ENCODE results near the gene PRKN. TPM values are rescaled to one million over a fixed set of nuclear protein-coding genes. Genes with fewer than 3 reads are reported as not detected.

PRKN gene
- total and polyA plus RNA-seq, 9 of the 15 experiments (the other 6 are each of a cell fraction or from before 2014, with no cell fraction given) = 0.03 to 0.96 (median 0.15) TPM; not detected in 2

DNA sequence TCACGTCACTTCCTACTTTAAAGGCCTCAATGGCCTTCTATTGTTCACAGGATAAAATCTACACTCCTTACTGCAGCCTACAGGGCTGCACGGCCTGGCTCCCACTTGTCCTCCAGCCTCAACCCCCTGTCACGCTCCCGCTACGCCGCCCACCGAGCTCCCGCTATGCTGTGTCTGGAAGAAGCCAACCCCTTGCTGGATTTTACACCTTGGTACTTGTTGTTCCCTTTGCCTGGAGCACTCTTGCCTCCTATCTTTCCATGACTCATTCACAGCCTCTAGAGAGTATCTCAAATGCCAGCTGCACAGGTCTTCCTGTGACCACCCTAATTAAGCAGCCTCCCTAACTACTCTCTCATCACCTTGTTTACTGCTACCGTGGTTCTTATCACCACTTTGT lies 259.9 kb downstream of the PRKN start (continued):
- TF ChIP-seq JUN (IDR thresholded peaks at IDR 0.05; ENCODE audit: borderline replicate concordance, low read depth, low read length) (no peak), JUN (CRISPR knock-in tag; IDR thresholded peaks at IDR 0.05; ENCODE audit: borderline replicate concordance) (no peak), ZNF76 (CRISPR knock-in tag; IDR thresholded peaks at IDR 0.05; ENCODE audit: borderline replicate concordance) (no peak), PCBP2 (IDR thresholded peaks at IDR 0.05; ENCODE audit: low read depth, low read length, poor library complexity, severe bottlenecking) (no peak), CBX1 (IDR thresholded peaks at IDR 0.05; ENCODE audit: low read depth) (no peak), ZFP36 (IDR thresholded peaks at IDR 0.05; ENCODE audit: low read depth, low read length, partially characterized antibody) (no peak)

DNA sequence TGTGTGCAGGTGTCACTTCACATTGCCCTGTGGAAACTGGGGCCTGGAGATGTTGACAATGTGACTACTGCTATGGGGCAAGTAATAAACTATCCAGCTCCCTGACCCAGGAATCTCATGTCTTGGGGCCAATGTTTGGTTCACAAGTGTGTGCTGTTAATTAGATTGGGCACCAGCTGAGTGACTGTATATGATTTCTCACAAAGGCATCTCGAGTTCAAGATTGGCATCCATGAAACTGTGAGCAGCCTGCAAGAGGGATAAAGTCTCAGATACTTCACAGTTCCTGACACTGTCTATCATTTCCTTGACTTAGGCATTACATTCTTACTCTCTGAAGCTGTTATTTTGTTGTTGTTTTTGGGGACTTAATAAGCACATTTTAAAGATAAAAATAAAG lies 264.0 kb downstream of the PRKN start:
- FAIRE-seq = no peak
- ChIA-PET POLR2A (no interaction called here), CTCF (ENCODE audit: low intra/inter-chr PET ratio) (no interaction called here)
- Histone ChIP-seq H3K4me2 (ENCODE audit: insufficient read depth, low read length) (no peak overlapping the region), H3K27ac (ENCODE audit: extremely low read depth, low read depth, low read length) (no peak overlapping the region), H3K9ac (ENCODE audit: insufficient read depth in 1 of 2, low read depth in 2 of 2, low read length in 2 of 2) (no peak overlapping the region), H3K36me3 (ENCODE audit: control insufficient read depth, insufficient read depth, low read length) (no peaks in the 10 kb centered on the region), H3K4me3 (no peak overlapping the region), H3K4me1 (replicated peaks in 1 of 2; ENCODE audit: control insufficient read depth in 2 of 2, insufficient read depth in 2 of 2, low read length in 2 of 2) (no peaks in the 10 kb centered on the region), H2AFZ (ENCODE audit: low read depth, low read length) (no peak overlapping the region), H4K20me1 (replicated peaks; ENCODE audit: control insufficient read depth, insufficient read depth, low read length) (no peaks in the 10 kb centered on the region), H3K27me3 (ENCODE audit: control insufficient read depth in 2 of 2, insufficient read depth in 2 of 2, low read length in 2 of 2) (no peaks in the 10 kb centered on the region), H3K9me3 (replicated peaks; ENCODE audit: control insufficient read depth, insufficient read depth, low read depth, low read length) (no peaks in the 10 kb centered on the region), H3K9me1 (ENCODE audit: control insufficient read depth, insufficient read depth, low read length) (no peaks in the 10 kb centered on the region), H3K79me2 (ENCODE audit: control insufficient read depth, insufficient read depth, low read length) (no peaks in the 10 kb centered on the region)
- intact Hi-C loops (cut with micrococcal nuclease) (no loop called here), in situ Hi-C loops (cut with MboI) (no loop called here)
- BruUV-seq (replicated peaks) = no TSS peak
- no peak for ATAC-seq
- DNase-seq (ENCODE audit: extremely low read depth in 1 of 4, low spot score in 3 of 4) = no peak
- 0% methylated on average over 1 of the region's 1 CpG for WGBS (ENCODE audit: insufficient coverage, low coverage, missing lambda C conversion rate)
- TF ChIP-seq THRAP3 (IDR thresholded peaks at IDR 0.05; ENCODE audit: borderline replicate concordance) = no peak
- TF ChIP-seq ZNF551 (CRISPR knock-in tag; IDR thresholded peaks at IDR 0.05) = no peak
- no peak for TF ChIP-seq SP2 (IDR thresholded peaks at IDR 0.05; ENCODE audit: extremely low read depth, low read depth, low read length, poor library complexity, severe bottlenecking)
- no peak for TF ChIP-seq PYGO2 (tag; IDR thresholded peaks at IDR 0.05)
- TF ChIP-seq, protein P1, sequence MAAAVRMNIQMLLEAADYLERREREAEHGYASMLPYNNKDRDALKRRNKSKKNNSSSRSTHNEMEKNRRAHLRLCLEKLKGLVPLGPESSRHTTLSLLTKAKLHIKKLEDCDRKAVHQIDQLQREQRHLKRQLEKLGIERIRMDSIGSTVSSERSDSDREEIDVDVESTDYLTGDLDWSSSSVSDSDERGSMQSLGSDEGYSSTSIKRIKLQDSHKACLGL (CRISPR knock-in tag; IDR thresholded peaks at IDR 0.05; ENCODE audit: borderline replicate concordance, poor library complexity, severe bottlenecking) = no peak
- TF ChIP-seq PURB (CRISPR knock-in tag; IDR thresholded peaks at IDR 0.05; ENCODE audit: low read depth) = no peak
- no peak for TF ChIP-seq GTF2F1 (IDR thresholded peaks at IDR 0.05; ENCODE audit: low read depth, low read length)
- no peak for TF ChIP-seq SAP30 (IDR thresholded peaks at IDR 0.05; ENCODE audit: borderline replicate concordance, insufficient read depth, low read depth, low read length, poor library complexity, severe bottlenecking)
- TF ChIP-seq, protein P2, sequence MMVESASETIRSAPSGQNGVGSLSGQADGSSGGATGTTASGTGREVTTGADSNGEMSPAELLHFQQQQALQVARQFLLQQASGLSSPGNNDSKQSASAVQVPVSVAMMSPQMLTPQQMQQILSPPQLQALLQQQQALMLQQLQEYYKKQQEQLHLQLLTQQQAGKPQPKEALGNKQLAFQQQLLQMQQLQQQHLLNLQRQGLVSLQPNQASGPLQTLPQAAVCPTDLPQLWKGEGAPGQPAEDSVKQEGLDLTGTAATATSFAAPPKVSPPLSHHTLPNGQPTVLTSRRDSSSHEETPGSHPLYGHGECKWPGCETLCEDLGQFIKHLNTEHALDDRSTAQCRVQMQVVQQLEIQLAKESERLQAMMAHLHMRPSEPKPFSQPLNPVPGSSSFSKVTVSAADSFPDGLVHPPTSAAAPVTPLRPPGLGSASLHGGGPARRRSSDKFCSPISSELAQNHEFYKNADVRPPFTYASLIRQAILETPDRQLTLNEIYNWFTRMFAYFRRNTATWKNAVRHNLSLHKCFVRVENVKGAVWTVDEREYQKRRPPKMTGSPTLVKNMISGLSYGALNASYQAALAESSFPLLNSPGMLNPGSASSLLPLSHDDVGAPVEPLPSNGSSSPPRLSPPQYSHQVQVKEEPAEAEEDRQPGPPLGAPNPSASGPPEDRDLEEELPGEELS (CRISPR knock-in tag; IDR thresholded peaks at IDR 0.05; ENCODE audit: borderline replicate concordance) = no peak
